HG02852 (cell line): ENCODE results near the gene GHSR.

Experiments used
- ATAC-seq: cut with Tn5 transposase; IDR thresholded peaks from one replicate; pipeline ENCODE4 v1.9.1; 2021; ENCODE audit warnings: mild to moderate bottlenecking, moderate library complexity; ENCODE audit not compliant: unreplicated experiment

The GHSR gene

DNA sequence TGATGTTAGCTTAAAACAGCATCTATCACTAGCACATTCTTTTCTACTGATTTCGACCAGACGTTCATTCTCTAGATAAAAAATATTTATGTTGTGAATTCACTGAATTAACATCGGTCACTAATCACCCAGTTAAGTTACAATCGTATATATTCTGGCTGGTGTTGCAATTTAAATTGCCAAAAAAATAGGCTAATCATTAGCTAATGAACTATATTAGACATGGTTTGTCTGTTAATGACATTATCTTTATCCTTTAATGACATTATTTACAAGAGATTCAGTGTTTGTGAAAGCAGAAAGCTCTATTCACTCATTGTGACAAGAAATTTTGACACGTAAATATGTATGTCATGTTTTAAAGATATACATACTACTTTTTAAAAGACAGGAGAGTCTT, 6.7 kb downstream of the GHSR start:
- ATAC-seq: no peak

DNA sequence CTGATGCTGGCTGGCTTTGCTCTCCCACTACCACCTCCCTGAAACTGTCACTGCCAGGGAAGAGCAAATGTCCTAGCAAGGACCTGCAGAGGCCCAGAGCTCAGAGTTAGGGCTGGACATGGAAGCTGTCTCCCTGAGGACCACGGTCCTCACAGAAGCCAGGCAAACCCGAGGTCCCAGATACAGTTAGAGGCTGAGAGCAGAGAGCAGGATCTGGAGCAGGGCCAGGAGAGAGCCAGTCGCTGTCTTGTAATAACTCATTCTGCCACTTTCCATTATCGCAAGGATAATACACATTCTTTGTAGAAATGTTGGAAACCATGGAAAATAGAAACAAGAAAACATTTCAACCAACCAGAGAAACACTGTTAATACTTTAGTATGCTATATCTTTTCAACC, 10.1 kb downstream of the GHSR start:
- ATAC-seq: no peak

DNA sequence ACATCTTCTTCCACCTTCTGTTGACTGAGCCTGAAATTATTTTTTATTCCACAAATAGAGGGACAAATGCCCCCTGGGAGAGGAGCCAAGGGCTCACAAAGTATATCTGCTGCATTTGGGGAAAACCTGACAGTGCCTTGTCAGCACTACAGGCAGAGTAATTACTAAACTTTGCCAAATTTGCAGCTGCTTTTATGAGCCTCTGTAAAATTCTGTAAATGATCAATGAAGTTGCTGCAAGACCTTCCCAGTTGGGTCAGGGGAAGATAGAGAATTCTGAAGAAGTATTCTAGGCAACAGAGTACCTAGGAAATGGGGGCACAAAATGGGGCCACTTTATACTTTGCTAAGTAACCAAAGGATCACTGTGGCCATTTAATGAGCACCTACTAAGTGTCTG, 10.5 kb downstream of the GHSR start:
- no peak for ATAC-seq

DNA sequence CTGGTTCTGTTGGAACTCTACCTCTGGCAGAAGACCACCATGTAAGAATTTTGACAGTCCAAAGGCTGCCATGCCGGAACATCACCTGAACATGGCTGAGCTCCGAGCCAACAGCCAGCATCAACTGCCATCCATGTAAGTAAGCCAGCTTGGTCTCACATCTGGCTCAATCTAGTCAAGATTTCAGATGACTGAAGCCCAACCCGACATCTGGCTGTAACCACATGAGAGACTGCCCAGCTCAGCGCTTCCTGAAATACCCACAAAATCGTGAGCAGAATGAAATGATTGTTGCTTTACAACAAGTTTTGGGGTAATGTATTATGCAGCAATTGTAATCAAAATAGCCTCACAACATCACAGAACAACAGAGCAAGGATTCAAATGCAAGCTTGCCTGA, 32.9 kb downstream of the GHSR start:
- ATAC-seq: no peak

DNA sequence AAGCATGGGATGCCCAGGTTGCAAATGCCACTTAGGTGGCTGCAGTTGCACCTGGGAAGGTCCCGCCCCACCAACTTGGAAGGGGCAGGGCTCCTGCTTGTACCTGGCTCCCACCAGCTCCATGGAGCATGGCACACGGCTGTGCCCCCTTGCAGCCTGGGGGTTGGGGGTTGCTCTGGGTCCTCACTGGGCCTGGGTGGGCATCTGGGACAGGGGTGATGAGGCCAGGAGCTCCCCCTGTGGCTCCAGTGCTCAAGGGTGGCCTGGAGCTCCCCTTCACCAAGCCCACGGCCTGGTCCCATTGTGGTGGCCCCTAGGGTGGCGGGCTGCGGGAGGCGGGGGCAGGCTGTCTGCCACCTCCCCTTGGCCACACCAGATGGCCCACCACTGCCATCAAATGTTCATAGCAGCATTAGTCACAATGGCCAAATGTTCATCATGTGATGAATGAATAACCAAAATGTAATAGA, 36.7 kb downstream of the GHSR start:
- no peak for ATAC-seq

DNA sequence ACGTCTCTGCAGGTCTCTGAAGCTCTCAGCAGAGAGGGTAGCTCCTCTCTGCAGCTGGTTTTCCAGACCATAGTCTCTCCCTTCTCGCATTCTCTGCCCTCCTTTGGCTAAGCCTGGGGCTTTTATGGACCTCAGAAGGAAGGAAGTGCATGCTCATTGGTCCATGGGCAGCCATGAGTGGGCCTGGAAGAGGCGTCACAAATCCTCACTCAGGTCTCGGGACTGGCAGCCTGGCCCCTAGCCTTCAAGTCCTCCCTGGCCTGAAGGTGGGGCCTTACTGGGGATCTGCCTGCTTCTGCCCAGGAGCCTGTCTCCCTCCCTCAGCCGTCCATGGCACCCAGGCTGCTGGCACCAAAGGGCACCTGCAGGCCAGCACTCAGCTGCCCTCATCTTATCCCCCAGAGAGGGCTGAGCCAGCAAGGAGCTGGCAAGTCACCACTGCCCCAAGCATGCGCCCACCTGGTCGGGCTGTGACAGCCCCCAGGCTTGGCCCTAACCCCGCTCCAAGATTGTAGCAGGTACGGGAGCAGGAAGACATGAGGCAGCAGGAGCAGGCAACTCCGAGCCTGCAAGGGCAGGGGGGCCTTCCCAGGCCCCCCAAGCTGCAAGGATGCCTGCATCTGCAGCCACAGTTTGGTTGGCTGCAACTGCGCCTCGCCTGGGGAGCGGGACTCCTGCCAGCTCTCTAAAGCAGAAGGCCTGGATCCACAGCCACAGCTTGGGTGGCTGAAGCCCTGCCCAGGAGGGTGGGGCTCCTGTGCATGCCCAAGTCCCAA, 37.4 kb downstream of the GHSR start:
- ATAC-seq: no peak

DNA sequence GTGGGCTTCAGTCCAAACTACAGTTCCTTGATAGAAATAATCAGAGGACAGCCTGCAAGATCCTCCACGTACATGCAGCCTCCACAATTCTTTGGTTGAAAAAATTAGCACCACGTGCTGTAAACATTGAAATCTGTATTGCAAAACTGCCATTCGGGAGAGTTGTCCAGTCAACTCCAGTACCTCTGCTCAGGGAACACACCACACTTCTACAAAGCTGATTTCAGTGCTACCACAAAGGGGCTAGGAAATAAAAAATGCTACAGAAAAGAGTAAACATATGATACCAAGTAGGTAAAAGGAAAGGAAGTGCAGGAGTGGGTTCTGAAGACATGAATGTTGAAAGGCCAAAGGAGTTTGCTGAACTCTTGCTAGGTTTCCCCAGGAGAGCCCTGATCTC, 40.4 kb downstream of the GHSR start:
- ATAC-seq: no peak

DNA sequence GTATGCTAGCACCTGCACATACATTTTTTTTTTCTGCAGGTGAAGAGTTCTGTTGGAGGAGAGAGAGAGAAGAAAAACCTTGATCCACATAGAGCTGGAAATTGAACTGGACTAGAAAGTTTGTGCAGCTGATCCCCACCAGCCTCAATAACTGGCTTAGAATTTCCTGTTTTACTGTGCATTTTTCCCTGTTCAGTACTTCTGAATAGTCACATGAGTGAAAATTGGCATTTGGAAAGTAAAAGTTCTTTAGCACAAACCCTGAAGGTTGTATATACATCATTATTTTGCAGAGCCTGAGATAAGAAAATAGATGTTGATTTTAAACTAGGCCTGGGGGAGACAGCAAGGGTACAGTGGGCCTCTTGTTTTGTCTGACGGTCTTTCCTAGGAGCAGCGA, 42.3 kb downstream of the GHSR start:
- ATAC-seq: no peak

DNA sequence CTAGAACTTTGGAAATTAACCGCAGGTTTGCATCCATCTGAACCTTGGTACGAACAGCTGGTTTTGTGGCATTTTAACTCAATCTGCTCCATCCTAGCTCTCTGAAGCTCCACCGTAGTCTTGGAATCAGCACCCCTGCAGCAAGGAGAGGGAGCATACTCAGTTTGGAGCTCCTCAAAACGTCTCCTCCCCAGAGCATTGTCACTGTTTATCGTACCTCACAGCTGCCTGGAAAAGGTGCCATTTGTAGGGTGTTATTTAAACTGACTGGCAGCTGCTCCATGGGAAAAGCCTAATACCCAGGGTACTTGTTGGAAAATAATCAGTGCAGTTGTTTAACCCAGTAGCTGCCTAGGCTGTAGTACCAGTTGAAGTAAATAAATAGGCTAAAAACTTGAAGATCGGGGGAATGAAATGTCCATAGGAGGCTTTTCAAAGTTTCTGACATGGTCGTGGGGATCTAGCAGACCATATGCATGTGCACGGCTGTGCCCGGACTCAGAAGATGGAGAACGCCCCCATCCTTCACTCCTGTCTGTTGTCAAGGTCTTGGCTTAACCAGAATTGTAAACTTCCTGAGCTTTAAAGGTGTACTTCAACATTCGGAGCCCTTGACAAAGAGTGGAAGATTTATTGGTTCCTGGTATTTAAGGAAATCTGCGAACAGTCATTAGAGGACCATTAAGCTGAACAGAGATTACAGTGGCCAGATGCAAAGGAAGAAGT, 43.9 kb downstream of the GHSR start:
- no peak for ATAC-seq

DNA sequence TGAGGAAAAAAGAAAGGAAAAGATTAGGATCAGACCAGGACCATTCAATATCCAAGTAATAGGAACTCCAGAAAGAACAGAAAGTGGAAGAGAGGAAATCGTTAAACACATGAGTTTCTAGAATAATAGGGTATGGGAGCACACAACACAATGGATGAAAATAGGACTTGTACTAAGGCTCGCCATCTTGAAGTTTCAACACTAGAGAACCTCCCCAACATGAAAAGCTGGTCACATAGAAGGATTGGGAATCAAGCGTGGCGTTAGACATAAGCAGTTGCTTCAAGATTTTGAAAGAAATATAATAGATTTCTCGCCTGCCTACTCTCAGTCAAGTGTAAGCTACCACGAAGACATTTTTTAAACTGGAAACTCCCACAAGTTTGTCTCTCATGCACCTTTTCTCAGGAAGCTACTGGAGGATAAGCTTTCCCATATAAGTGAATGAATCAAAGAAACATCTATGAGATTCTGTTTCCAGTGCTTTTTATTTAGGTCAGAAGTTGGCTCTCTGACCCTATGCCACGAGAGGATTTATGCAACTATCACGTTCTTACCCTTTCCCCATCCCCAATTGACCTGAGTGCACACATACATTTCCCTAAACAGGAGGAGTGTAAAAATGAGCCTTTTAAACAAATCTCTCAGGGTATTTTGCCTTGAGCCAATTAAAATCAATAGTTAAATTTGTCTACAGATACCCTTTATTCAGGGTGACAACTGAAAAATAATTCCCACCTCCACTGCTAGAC, 45.2 kb downstream of the GHSR start:
- no peak for ATAC-seq

DNA sequence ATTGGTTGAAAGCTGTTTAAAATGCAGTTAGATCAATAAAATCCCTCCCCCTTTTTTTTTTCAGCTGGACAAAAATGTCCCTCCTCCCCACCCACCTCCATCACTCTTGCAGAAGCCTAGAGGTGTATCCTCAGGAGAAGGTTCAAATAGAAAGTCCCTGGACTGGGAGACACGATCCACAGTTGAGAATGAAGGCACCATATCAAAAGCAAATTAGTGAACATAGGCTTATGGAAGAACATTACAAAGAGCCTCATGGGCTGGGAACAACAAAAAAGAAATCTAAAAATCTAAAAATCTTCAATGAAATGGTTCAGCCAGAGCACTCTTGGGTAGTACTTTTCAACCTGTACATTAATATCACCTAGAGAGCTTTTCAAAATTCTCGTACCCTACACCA, 46.2 kb downstream of the GHSR start:
- no peak for ATAC-seq

DNA sequence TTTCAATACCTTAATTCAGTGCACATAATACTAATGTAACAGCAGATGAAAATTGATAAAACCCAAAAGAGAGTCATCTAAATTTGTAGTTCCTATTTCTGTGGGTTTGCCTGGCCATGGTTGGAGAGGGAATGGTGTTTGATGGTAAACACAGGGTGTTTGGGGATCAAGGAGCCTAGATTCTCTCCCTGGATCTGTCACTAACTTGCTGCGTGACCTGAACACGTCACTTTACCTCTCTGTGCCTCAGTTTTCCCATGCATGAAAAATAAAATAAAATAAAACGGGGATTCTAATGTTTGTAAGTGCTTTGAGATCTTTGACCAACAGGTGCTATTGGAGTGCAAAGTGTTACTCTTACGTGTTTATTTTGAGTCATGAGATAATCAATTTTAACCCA, 49.8 kb downstream of the GHSR start:
- no peak for ATAC-seq

DNA sequence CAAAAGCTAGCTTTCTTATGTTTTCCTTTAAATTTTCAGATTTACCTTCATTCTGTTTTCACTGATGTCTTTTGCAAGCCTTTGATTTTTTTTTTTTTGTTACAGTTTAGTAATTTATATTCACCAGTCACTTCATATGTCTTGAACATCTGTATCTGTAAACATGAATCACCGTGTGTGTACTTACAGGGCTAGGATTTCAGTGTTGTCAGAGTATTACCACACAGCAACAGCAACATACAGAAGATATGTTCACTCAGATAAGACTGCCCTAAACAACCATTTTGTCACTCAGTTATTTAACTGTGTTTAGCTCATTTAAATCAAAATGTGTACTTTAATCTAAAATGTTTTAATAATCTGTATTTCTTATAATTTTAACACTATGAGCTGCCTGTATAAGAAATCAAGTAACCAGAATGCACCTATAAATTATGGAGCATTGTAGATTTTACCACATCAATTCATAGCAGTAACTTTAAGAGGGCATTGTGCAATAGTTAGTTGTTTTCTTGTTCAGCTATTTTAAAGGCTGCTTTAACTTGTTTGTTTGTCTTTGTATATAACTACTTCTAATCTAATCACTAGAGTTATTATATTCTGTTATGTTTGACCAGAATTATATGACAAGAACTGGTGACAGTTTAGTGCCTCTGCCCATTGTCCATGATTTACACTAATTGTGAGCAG, 50.4 kb downstream of the GHSR start:
- no peak for ATAC-seq

DNA sequence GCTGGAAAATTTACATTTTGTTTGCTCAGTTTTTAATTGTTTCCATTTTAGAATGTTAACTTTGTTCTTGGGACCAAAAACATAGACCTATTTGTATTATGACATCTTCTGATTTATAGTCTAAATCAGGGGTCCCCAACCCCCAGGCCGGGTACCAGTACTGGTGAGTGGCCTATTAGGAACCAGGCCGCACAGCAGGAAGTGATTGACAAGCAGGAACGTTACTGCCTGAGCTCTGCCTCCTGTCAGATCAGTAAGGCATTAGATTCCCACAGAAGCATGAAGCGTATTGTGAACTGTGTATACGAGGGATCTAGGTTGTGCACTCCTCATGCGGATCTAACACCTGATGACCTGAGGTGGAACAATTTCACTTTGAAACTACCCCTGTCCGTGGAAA, 51.9 kb downstream of the GHSR start:
- no peak for ATAC-seq

DNA sequence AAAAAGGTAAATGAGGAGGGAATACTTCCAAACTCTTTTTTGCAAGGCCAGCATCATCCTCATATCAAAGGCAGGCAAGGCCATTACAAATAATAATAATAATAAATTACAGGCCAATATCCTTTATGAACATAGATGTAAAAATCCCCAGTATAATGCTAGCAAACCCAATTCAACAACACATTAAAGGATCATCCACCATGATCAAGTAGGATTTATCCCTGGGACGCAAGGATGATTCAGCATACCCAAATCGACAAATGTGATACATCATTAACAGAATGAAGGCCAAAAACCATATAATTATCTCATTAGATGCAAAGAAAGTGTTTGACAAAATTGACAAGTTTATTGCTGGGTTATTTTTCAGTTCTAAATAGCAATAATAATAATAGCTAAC, 53.6 kb downstream of the GHSR start:
- no peak for ATAC-seq
